ENCODE results near the gene COA5. TPM values are rescaled to one million over a fixed set of nuclear protein-coding genes. Genes with fewer than 3 reads are reported as not detected.

Gene COA5
- total and polyA plus RNA-seq, 7 donors: 22.5 to 58.5 (median 33.2) TPM

DNA sequence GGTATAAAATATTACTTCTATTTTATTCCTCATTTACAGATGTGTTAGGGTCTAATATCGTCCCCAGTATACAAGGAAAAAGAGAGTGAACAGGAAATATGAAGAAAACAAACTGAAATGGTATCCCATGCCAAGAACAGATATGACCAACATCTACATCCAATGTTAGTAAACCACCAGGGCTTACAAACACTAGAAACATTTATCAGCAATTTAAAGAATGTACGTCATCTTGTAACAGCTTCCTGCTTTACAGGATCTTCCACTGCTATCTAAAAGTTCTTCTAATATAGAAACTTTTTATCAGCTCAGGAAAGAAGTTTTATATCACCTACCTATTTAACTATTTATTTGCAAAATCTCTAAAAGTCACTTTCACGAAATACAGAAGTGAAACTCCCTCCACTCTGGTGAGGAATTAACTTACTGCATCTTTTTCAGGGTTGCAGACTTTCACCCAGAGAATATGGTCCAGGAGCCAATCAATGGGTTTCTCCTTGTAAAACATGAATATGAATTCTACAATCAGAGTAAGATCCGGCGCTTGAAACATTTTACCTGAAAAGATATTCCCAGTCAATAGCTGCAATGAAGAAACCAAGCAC lies 35.3 kb upstream of the COA5 start:
- TF ChIP-seq, protein P1, sequence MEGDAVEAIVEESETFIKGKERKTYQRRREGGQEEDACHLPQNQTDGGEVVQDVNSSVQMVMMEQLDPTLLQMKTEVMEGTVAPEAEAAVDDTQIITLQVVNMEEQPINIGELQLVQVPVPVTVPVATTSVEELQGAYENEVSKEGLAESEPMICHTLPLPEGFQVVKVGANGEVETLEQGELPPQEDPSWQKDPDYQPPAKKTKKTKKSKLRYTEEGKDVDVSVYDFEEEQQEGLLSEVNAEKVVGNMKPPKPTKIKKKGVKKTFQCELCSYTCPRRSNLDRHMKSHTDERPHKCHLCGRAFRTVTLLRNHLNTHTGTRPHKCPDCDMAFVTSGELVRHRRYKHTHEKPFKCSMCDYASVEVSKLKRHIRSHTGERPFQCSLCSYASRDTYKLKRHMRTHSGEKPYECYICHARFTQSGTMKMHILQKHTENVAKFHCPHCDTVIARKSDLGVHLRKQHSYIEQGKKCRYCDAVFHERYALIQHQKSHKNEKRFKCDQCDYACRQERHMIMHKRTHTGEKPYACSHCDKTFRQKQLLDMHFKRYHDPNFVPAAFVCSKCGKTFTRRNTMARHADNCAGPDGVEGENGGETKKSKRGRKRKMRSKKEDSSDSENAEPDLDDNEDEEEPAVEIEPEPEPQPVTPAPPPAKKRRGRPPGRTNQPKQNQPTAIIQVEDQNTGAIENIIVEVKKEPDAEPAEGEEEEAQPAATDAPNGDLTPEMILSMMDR (IDR thresholded peaks at IDR 0.05): no peak
- H3K4me1 ChIP-seq: no peaks in the 10 kb centered on the region
- WGBS, 3 donors: 90 to 94% (median 93%) methylated on average over 5 of the region's 5 CpGs
- ATAC-seq (no peak), DNase-seq (no peak)
- no peaks in the 10 kb centered on the region for H3K9me3 ChIP-seq
- H3K36me3 ChIP-seq (ENCODE audit: insufficient read depth in 1 of 2, low read depth in 1 of 2): peaks cover 0 to 56% of the 10 kb centered on the region in 2 donors
- H3K27ac ChIP-seq: no peak overlapping the region
- H3K4me3 ChIP-seq: no peak overlapping the region
- no peaks in the 10 kb centered on the region for H3K27me3 ChIP-seq (ENCODE audit: insufficient read depth in 3 of 3, low read length in 2 of 3)
- intact Hi-C loops (cut with DNase I): no loop called here

DNA sequence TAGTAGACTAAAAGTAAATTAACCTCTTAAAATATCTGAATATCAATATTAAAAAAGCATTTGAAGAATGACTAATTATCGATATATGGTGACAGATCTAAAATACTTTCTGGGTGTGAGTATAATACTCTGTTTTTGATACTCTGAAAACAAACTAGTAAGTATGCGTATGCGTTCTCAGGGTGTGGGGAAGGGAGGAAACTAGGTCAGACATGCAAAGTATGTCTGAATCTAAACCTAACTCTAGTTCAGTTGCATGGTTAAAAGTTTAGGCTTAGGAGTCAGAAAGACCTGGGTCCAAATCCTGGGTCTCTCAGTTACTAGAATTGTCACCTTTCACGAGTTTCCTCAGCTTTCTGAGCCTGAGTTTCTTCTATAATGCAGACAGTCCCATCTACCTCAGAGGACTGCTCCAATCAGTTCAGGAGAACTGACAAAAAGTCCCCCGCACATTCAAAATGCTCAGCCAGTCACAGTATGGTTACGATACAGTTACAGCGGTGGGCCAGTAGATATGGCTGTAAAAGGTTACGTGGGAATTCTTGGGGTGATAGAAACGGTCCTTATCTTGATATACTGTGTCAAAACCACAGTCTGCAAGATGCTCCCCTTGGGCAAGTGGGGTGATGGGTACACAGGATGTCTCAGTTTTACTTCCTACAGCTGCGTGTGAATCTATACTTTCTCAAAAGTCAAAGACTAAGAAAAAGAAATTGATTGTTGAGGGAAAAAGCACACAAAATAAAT lies 29.3 kb upstream of the COA5 start:
- intact Hi-C loops (cut with DNase I): no loop called here
- 81 to 90% (median 85%) methylated on average over 10 of the region's 10 CpGs for WGBS, 3 donors
- H3K9me3 ChIP-seq: no peaks in the 10 kb centered on the region
- no peaks in the 10 kb centered on the region for H3K27me3 ChIP-seq (ENCODE audit: insufficient read depth in 3 of 3, low read length in 2 of 3)
- H3K27ac ChIP-seq: no peak overlapping the region
- H3K4me3 ChIP-seq: no peak overlapping the region
- DNase-seq (no peak), ATAC-seq (no peak)
- peaks cover 6 to 86% of the 10 kb centered on the region in 2 donors for H3K36me3 ChIP-seq (ENCODE audit: insufficient read depth in 1 of 2, low read depth in 1 of 2)
- no peaks in the 10 kb centered on the region for H3K4me1 ChIP-seq
- TF ChIP-seq, protein P1 (IDR thresholded peaks at IDR 0.05): no peak

DNA sequence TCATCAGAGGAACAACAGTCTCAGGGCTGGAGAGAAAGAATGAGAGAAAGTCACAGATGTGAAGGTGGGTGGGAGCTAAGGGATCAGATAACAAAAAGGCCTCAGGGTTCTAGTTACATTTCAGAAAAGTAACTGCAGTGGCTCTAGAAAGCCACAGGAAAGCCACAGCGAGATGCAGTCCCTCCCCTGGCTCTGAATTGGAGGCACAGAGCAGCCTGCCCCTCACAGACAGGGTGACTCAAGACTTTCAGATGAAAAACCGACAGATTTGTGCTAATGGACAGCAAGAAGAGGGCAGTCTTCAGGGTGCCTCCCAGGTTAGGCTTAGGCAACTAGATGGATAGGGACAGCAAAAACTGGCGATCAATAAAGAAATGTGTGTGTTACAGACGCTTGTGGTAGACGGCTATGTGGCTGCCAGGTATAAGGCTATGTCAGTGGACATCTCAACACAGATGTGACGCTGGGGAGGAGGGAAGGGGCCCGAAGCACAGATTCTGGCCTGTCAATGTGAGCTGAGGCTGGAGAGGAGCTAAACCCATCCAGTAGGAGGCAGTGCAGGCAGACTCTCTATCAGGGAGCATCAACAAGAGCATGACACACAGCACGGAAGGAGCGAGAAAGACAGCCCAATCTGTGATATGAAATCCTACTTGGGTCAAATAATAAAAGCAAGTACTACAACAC lies 26.2 kb upstream of the COA5 start:
- WGBS, 3 donors: 68 to 70% (median 70%) methylated on average over 9 of the region's 9 CpGs
- Histone ChIP-seq H3K4me3 (no peak overlapping the region), H3K4me1 (no peaks in the 10 kb centered on the region), H3K27ac (no peak overlapping the region), H3K36me3 (ENCODE audit: insufficient read depth in 1 of 2, low read depth in 1 of 2) (peaks cover 8 to 86% of the 10 kb centered on the region in 2 donors), H3K27me3 (ENCODE audit: insufficient read depth in 3 of 3, low read length in 2 of 3) (no peaks in the 10 kb centered on the region), H3K9me3 (no peaks in the 10 kb centered on the region)
- TF ChIP-seq, protein P1 (IDR thresholded peaks at IDR 0.05): no peak
- intact Hi-C loops (cut with DNase I): no loop called here
- no peak for ATAC-seq
- no peak for DNase-seq

DNA sequence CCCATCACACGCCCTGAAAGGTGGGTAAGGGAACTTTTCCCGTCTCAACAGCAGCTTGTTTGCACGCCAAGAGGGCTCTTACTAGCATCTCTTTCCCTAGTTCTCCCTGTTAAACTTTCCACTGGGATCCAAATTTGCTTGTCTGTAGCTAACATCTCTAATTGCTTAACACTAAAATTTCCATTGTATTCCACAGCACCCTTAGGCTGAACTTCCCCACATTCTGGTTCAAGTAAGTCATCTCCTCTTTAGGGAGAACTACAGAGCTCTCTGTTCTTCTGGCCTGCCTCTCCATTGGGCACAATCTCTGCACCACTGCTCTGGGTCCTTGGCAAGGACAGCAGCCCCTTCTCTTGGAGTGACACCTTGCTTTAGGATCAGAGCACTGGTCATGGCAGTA lies 24.0 kb upstream of the COA5 start:
- WGBS, 3 donors: 90 to 94% (median 91%) methylated on average over 3 of the region's 3 CpGs
- H3K36me3 ChIP-seq (ENCODE audit: insufficient read depth in 1 of 2, low read depth in 1 of 2): peaks cover 8 to 66% of the 10 kb centered on the region in 2 donors

More for the DNA sequence above, 24.0 kb upstream of the COA5 start:
- no peaks in the 10 kb centered on the region for H3K4me1 ChIP-seq
- intact Hi-C loops (cut with DNase I): no loop called here
- TF ChIP-seq, protein P1 (IDR thresholded peaks at IDR 0.05): no peak
- ATAC-seq (no peak), DNase-seq (no peak)
- H3K27me3 ChIP-seq (ENCODE audit: insufficient read depth in 3 of 3, low read length in 2 of 3): no peaks in the 10 kb centered on the region
- H3K4me3 ChIP-seq: no peak overlapping the region
- H3K9me3 ChIP-seq: no peaks in the 10 kb centered on the region
- no peak overlapping the region for H3K27ac ChIP-seq

Data from psoas muscle (tissue), 8 donors.